IMR-90 (cell line): ENCODE measurements around the gene GABPB1.

Experiments used
- BHLHE40 ChIP-seq: fragments of 150-350 bp; IDR thresholded peaks from 2 replicates; pipeline ENCODE4 v1.6.1; 2016; ENCODE audit warnings: mild to moderate bottlenecking, low read depth, low read length
- CEBPB ChIP-seq: IDR thresholded peaks from 2 replicates; pipeline ENCODE4 v1.6.1; 2012; ENCODE audit warnings: low read depth, low read length, improper control_type of control experiment
- CTCF ChIP-seq: conservative IDR thresholded peaks from 2 replicates; pipeline ENCODE4 v1.5.1; 2012; ENCODE audit warnings: mild to moderate bottlenecking, low read depth, low read length, improper control_type of control experiment
- MXI1 ChIP-seq: IDR thresholded peaks from 2 replicates; pipeline ENCODE4 v1.6.1; 2012; ENCODE audit warnings: low read depth, mild to moderate bottlenecking, low read length, moderate library complexity, borderline replicate concordance
- POLR2A ChIP-seq: IDR thresholded peaks from 2 replicates; pipeline ENCODE4 v1.6.1; 2012; ENCODE audit warnings: mild to moderate bottlenecking, low read depth, low read length
- RAD21 ChIP-seq: IDR thresholded peaks from 2 replicates; pipeline ENCODE4 v1.6.1; 2012; ENCODE audit warnings: low read length, improper control_type of control experiment
- RCOR1 ChIP-seq: IDR thresholded peaks from 2 replicates; pipeline ENCODE4 v1.6.1; 2012; ENCODE audit warnings: mild to moderate bottlenecking, low read length, improper control_type of control experiment; ENCODE audit not compliant: insufficient replicate concordance
- RFX5 ChIP-seq: IDR thresholded peaks from 2 replicates; pipeline ENCODE4 v1.8.0; 2012; ENCODE audit warnings: low read depth, mild to moderate bottlenecking, low read length, moderate library complexity
- SMC3 ChIP-seq: fragments of 150-350 bp; IDR thresholded peaks from 2 replicates; pipeline ENCODE4 v1.6.1; 2016; ENCODE audit warnings: low read depth, mild to moderate bottlenecking, antibody characterized with exemption, low read length, moderate library complexity
- USF2 ChIP-seq: fragments of 150-350 bp; IDR thresholded peaks from 2 replicates; pipeline ENCODE4 v1.6.1; 2017; ENCODE audit warnings: mild to moderate bottlenecking, antibody characterized with exemption, low read length, low read depth

- no peak for TF ChIP-seq CTCF
- TF ChIP-seq POLR2A, result no peak
- TF ChIP-seq RCOR1, result no peak
- TF ChIP-seq RFX5, result no peak
- no peak for TF ChIP-seq MXI1
- no peak for TF ChIP-seq USF2
- no peak for TF ChIP-seq SMC3
- no peak for TF ChIP-seq CEBPB
- no peak for TF ChIP-seq BHLHE40
- TF ChIP-seq RAD21, result no peak
Measured at GRCh38 chr15:50365570-50365969, 10.6 kb upstream of the GABPB1 start.
